Lung (tissue), 12 donors: Measurements from ENCODE around the gene STX4. TPM values are rescaled to one million over a fixed set of nuclear protein-coding genes. Genes with fewer than 3 reads are reported as not detected.
"Not testable (repeated sequence)": the region's sequence is repeated elsewhere in the genome, so short reads cannot be mapped to it uniquely, and the experiment has no call there.

Experiments used
- ATAC-seq: fragments of 200-7000 bp; cut with Tn5 transposase; one replicate; pipeline ENCODE4 v1.9.1; 2020; ENCODE audit warnings: moderate number of reproducible peaks; ENCODE audit not compliant: insufficient read depth, low FRiP score
- DNase-seq, 3 donors: peaks; one replicate each; pipeline ENCODE4 v3.0.0-alpha.2; 2013 to 2017
- H3K27ac ChIP-seq, 2 donors: one replicate each; pipeline ENCODE4 v1.5.1; 2013; ENCODE audit warnings: mild to moderate bottlenecking in 2 of 2, moderate library complexity in 2 of 2, control low read depth in 1 of 2, inconsistent platforms in 1 of 2, low read depth in 1 of 2, low read length in 1 of 2
- H3K27me3 ChIP-seq, 3 donors: one replicate each; pipeline ENCODE4 v1.5.1; 2013; ENCODE audit warnings: low read length in 2 of 3; ENCODE audit not compliant: control insufficient read depth in 3 of 3, insufficient read depth in 3 of 3
- H3K36me3 ChIP-seq, 4 donors: one replicate each; pipeline ENCODE4 v1.5.1; 2013; ENCODE audit warnings: low read length in 4 of 4, mild to moderate bottlenecking in 1 of 4, moderate library complexity in 1 of 4; ENCODE audit not compliant: control insufficient read depth in 4 of 4, insufficient read depth in 4 of 4
- H3K4me1 ChIP-seq, 5 donors: one replicate each; pipeline ENCODE4 v1.5.1; 2013; ENCODE audit warnings: low read length in 5 of 5, mild to moderate bottlenecking in 2 of 5, moderate library complexity in 1 of 5; ENCODE audit not compliant: control insufficient read depth in 5 of 5, insufficient read depth in 5 of 5
- H3K4me3 ChIP-seq: one replicate; pipeline ENCODE4 v1.5.1; 2013; ENCODE audit warnings: mild to moderate bottlenecking, control low read depth, moderate library complexity
- H3K9ac ChIP-seq, 2 donors: one replicate each; pipeline ENCODE4 v1.5.1; 2013; ENCODE audit warnings: low read length in 2 of 2, control low read depth in 1 of 2; ENCODE audit not compliant: insufficient read depth in 1 of 2
- H3K9me3 ChIP-seq, 4 donors: one replicate each; pipeline ENCODE4 v1.5.1; 2013; ENCODE audit warnings: low read length in 3 of 4, mild to moderate bottlenecking in 1 of 4, moderate library complexity in 1 of 4; ENCODE audit not compliant: control insufficient read depth in 4 of 4, insufficient read depth in 3 of 4
- CTCF ChIP-seq: IDR thresholded peaks from 2 replicates; pipeline ENCODE4 v1.5.1; 2012; ENCODE audit warnings: mild to moderate bottlenecking; ENCODE audit errors: control extremely low read depth, extremely low read depth
- WGBS, 2 donors: extraction: QIAGEN DNeasy Blood & Tissue Kit; methylation state at CpG; one replicate each; pipeline ENCODE4 v1.1.7; 2013; 5-methylcytosine and 5-hydroxymethylcytosine counted together
- polyA plus RNA-seq, 2 donors: library from polyadenylated mRNA; stranded (reverse); fragments of 200-250 nt; gene quantifications; one replicate each; pipeline ENCODE4 v1.2.1, GENCODE V29; 2013
- total RNA-seq, 2 donors: library from RNA; depleted of rRNA in 1 of 2; stranded (reverse); fragments of >200 nt in 1 of 2; gene quantifications; one replicate each; pipeline ENCODE4 v1.2.1, GENCODE V29; 2014 to 2021
- donor health status: control.
- donor health status: control.
- donor health status: Bipolar disorder and iron deficiency.
- donor health status: healthy.
- donor health status: DM: yes; HTN: yes; CAD: no.

STX4 gene
- total and polyA plus RNA-seq, 4 donors = 41.6 to 98.3 (median 85.7) TPM

DNA sequence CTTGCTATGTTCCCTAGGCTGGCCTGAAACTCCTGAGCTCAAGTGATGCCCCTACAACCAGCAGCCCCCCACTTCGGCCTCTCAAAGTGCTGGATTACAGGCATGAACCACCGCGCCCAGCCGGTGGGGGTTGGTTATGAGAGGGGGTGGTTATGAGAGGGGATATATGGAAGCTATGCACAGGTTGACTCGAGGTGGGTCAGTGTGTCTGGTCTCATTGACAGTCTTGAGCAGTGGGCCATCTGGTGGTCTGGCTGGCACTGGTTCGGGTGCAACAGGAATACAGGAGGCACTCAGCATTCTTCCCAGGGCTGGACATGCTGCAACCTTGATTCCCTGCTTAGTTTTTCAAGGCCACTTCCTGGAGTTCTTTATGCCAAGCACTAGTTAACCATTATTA, 17.3 kb upstream of the STX4 start:
- 66 to 74% methylated on average over 6 of the region's 6 CpGs for WGBS, 2 donors
- ATAC-seq (no peak), DNase-seq (no peak)
- Histone ChIP-seq H3K4me3 (no peak overlapping the region), H3K27me3 (peaks cover 0 to 12% (median 10%) of the 10 kb centered on the region in 3 donors), H3K9ac (no peak overlapping the region), H3K36me3 (no peaks in the 10 kb centered on the region), H3K9me3 (peaks cover 0 to under 1% (median 0%) of the 10 kb centered on the region in 4 donors), H3K4me1 (no peaks in the 10 kb centered on the region), H3K27ac (no peak overlapping the region)
- TF ChIP-seq CTCF = no peak

DNA sequence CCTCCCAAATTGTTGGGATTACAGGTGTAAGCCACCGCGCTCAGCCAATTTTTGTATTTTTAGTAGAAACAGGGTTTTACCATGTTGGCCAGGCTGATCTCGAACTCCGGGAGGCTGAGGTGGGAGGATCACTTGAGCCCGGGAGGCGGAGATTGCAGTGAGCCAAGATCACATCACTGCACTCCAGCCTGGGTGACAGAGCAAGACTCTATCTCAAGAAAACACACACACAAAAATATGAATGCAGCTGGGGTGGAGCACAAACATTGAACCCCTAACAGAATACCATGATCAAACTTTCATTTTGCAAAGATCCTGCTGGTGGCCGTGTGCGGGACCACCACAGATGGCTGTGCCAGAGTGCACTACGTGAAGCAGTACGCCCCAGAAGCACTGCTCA, 15.6 kb upstream of the STX4 start:
- not testable (repeated sequence) for DNase-seq, H3K27ac ChIP-seq, H3K9me3 ChIP-seq, ATAC-seq, H3K36me3 ChIP-seq, H3K4me1 ChIP-seq, H3K9ac ChIP-seq, H3K4me3 ChIP-seq, H3K27me3 ChIP-seq
- 91 to 95% methylated on average over 10 of the region's 10 CpGs for WGBS, 2 donors

- 86 to 91% methylated on average over 3 of the region's 3 CpGs for WGBS, 2 donors
- no peaks in the 10 kb centered on the region for H3K9me3 ChIP-seq
- ATAC-seq = no peak
- no peak for TF ChIP-seq CTCF
- H3K27me3 ChIP-seq = no peaks in the 10 kb centered on the region
- H3K4me3 ChIP-seq = no peak overlapping the region
- H3K4me1 ChIP-seq = no peaks in the 10 kb centered on the region
- no peak for DNase-seq
- H3K36me3 ChIP-seq = no peaks in the 10 kb centered on the region
- no peak overlapping the region for H3K9ac ChIP-seq
- H3K27ac ChIP-seq = no peak overlapping the region
Measured at GRCh38 chr16:31020536-31020935, 12.8 kb upstream of the STX4 start.

GRCh38 chr16:31022544-31023251, 10.7 kb upstream of the STX4 start:
- 87 to 88% methylated on average over 12 of the region's 12 CpGs for WGBS, 2 donors
- Histone ChIP-seq H3K9me3 (no peaks in the 10 kb centered on the region), H3K27me3 (no peaks in the 10 kb centered on the region), H3K9ac (no peak overlapping the region), H3K27ac (no peak overlapping the region), H3K36me3 (no peaks in the 10 kb centered on the region), H3K4me1 (no peaks in the 10 kb centered on the region), H3K4me3 (no peak overlapping the region)
- TF ChIP-seq CTCF = no peak
- ATAC-seq (no peak), DNase-seq (no peak)
